Urinary bladder (tissue), 4 donors: ENCODE data around the gene C1orf52. TPM values are rescaled to one million over a fixed set of nuclear protein-coding genes. Genes with fewer than 3 reads are reported as not detected.
A peak's percentile ranks its signal among the peaks of the same experiment; 100 is the strongest.

ENCODE experiments used
- DNase-seq: peaks from one replicate; pipeline ENCODE4 v3.0.0-alpha.2; 2015; ENCODE audit errors: extremely low spot score
- H3K27ac ChIP-seq: one replicate; pipeline ENCODE4 v1.5.1; 2013; ENCODE audit warnings: low read depth, mild to moderate bottlenecking, moderate library complexity
- H3K36me3 ChIP-seq: one replicate; pipeline ENCODE4 v1.6.1; 2013; ENCODE audit warnings: mild to moderate bottlenecking, moderate library complexity; ENCODE audit not compliant: insufficient read depth
- H3K4me1 ChIP-seq: one replicate; pipeline ENCODE4 v1.6.1; 2013; ENCODE audit warnings: mild to moderate bottlenecking, moderate library complexity; ENCODE audit not compliant: insufficient read depth
- H3K4me3 ChIP-seq: one replicate; pipeline ENCODE4 v1.5.1; 2013; ENCODE audit warnings: low read depth, low read length
- WGBS: extraction: QIAGEN DNeasy Blood & Tissue Kit; methylation state at CpG from one replicate; pipeline ENCODE4 v1.1.7; 2013; 5-methylcytosine and 5-hydroxymethylcytosine counted together
- polyA plus RNA-seq: library from polyadenylated mRNA; stranded (reverse); fragments of 200-250 nt; gene quantifications from one replicate; pipeline ENCODE4 v1.2.3, GENCODE V29; 2013
- total RNA-seq: library from RNA; depleted of rRNA; stranded (reverse); fragments of >200 nt; gene quantifications from one replicate; pipeline ENCODE4 v1.2.3, GENCODE V29; 2014
- donor health status: healthy with polysubstance abuse.
- donor health status: healthy.

Gene C1orf52
- total and polyA plus RNA-seq, 2 donors, result 21.5 to 27.8 TPM

DNA sequence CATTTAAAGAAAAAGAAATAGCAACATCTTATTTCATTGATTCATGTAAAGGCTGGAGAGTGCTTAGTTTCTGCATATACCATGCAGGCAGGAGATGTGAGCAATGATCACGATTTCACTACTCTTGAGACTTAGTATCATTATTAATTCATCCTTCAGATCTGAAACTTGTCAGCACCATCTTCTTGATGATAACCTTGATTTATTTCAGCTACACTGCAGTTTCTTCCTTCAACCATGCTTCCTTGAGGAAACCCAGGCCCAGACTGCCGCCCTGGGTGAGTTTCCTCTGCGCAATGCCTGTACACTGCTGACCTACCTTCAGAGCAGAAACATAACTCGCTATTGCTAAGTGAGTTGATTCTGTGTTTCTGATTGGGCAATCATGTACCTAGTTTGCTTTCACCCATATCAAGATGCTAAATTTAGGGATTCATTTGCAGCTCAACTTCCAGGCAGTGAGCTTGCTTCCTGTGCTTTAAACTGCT, 30.4 kb upstream of the C1orf52 start:
- H3K27ac ChIP-seq, result no peak overlapping the region
- DNase-seq, result no peak
- WGBS, result 80% methylated on average over 4 of the region's 4 CpGs
- H3K4me3 ChIP-seq, result no peak overlapping the region
- no peaks in the 10 kb centered on the region for H3K4me1 ChIP-seq
- no peaks in the 10 kb centered on the region for H3K36me3 ChIP-seq

- no peaks in the 10 kb centered on the region for H3K4me1 ChIP-seq
- WGBS, result 88% methylated on average over 9 of the region's 9 CpGs
- H3K36me3 ChIP-seq, result no peaks in the 10 kb centered on the region
- no peak overlapping the region for H3K4me3 ChIP-seq
- H3K27ac ChIP-seq, result no peak overlapping the region
- DNase-seq, result no peak
Measured at GRCh38 chr1:85289207-85289847, 29.9 kb upstream of the C1orf52 start.

- no peaks in the 10 kb centered on the region for H3K36me3 ChIP-seq
- H3K4me1 ChIP-seq, result no peaks in the 10 kb centered on the region
- H3K27ac ChIP-seq, result no peak overlapping the region
- 93% methylated on average over 2 of the region's 2 CpGs for WGBS
- DNase-seq, result no peak
- H3K4me3 ChIP-seq, result no peak overlapping the region
Measured at GRCh38 chr1:85284202-85284601, 24.7 kb upstream of the C1orf52 start.

DNA sequence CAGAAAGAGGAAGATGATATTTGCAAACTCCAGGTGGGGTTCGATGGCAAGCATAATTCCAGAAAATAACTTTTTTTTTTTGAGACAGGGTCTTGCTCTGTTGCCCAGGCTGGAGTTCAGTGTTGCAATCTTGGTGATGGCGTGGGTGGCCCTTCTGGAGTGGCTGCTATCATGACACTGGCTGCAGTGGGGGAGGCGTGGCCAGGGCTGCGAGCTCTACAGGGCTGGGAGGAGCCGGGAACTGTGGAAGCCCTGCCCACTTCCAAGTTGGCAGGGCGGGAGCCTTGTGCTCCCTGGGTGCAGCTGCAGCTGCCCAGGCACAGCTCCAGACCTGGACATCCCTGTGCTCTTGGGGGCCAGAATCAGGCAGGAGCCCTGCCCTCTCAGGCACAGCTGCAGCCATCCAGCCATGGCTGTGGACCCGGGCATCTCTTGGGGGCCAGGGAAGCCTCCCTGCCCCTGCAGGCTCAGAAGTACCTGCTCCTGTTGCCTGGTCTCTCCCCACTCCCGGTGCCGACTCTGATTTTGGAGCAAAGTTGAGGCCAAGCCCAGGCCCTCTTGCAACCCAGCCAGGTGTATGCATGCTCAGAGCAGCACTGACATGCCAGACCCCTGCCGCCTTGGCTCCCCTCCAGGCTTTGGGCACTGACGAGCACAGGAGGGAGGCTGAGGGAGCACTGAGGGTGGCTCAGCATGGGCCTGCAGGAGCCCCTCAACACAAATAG, 24.2 kb upstream of the C1orf52 start:
- DNase-seq, result no peak
- H3K4me1 ChIP-seq, result no peaks in the 10 kb centered on the region
- WGBS, result 78% methylated on average over 11 of the region's 11 CpGs
- H3K4me3 ChIP-seq, result no peak overlapping the region
- no peaks in the 10 kb centered on the region for H3K36me3 ChIP-seq
- no peak overlapping the region for H3K27ac ChIP-seq

DNA sequence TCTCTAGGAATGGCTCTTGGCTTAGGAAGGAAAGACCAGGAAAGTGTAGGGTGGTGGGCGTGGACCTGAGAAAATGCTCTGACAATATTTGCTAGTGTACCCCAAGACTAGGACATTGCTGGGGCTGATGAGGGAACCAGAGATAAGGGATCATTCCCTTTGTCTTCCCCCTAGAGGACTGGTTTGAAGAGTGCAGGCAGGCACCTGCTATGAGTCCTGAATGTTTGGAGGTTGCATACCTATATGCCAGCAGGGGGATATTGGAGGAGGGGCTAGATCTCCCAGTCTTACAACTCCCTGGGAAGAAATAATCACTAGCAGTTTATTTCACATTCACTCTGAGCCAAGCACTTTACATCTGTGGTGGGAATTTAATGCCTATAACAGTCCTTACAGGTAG, 23.0 kb upstream of the C1orf52 start:
- 90% methylated on average over 1 of the region's 1 CpG for WGBS
- H3K4me3 ChIP-seq, result no peak overlapping the region

DNA sequence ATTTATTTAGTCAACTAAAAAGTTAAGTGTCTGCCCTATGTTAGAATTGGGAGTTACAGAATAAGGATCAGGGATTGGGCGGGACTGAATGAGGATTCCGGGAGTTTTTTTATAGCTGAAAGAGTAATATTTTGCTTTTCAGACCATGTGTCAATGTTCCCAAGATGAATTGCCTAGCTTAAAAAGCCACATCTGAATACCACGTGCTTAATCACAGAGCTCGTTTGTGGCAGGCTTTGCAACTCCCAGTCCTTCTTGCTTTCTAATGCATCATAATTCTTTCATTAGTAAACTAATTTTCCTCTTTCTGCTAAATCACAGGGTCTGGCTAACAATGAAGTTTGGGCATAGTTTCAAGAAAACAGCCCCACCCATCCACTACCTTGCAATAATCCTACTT, 21.2 kb upstream of the C1orf52 start:
- Histone ChIP-seq H3K4me3 (no peak overlapping the region), H3K27ac (no peak overlapping the region), H3K36me3 (no peaks in the 10 kb centered on the region), H3K4me1 (no peaks in the 10 kb centered on the region)
- WGBS, result 69% methylated on average over 4 of the region's 4 CpGs
- DNase-seq, result no peak

More for the DNA sequence above, 23.0 kb upstream of the C1orf52 start:
- Histone ChIP-seq H3K27ac (no peak overlapping the region), H3K36me3 (no peaks in the 10 kb centered on the region), H3K4me1 (no peaks in the 10 kb centered on the region)
- no peak for DNase-seq

- Histone ChIP-seq H3K4me3 (no peak overlapping the region), H3K4me1 (no peaks in the 10 kb centered on the region), H3K36me3 (no peaks in the 10 kb centered on the region), H3K27ac (no peak overlapping the region)
- 75% methylated on average over 10 of the region's 10 CpGs for WGBS
- no peak for DNase-seq
Measured at GRCh38 chr1:85279458-85280080, 20.1 kb upstream of the C1orf52 start.

DNA sequence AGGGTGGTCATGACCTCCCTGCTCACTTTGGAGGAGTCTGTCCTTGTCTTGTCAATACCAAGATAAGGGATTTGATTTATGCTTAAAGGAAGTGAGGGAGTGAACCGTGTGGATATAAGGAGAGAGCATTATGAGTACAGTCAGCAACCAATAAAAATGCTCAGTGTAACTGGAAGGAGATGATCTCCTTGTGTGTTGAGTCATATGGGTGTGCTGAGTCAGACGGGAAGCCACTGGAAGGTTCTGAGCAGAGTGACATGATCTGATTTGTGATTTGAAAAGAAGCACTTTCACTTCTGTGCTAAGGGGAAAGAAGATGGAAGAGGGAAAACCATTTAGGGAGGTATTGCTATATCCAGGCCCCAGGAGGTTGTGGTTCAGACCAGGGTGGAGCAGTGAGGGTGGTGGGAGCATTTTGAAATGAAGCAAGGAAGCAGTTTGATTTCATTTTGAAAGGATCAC, 19.4 kb upstream of the C1orf52 start:
- H3K4me1 ChIP-seq, result no peaks in the 10 kb centered on the region
- 10% methylated on average over 2 of the region's 2 CpGs for WGBS

DNA sequence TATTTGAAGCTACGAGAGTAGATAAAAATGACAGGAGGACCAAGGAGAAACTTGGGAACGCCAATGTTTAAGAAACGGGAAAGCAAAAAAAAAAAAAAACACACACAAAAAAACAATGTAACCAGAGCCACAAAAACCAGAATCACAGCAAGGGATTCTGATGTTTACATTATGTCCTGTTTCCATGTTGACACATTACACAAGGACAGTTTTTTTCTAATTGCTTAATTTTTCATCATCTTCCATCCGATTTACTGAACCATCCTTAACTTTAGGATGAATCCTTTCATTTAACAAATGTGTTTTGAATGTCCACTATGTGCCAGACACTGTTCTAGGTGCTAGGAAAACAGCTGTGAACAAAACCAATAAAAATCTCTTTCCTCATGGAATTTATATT, 18.3 kb upstream of the C1orf52 start:
- Histone ChIP-seq H3K36me3 (no peaks in the 10 kb centered on the region), H3K4me3 (no peak overlapping the region), H3K27ac (no peak overlapping the region), H3K4me1 (no peaks in the 10 kb centered on the region)
- no peak for DNase-seq
- WGBS, result 84% methylated on average over 4 of the region's 4 CpGs

More for the DNA sequence above, 19.4 kb upstream of the C1orf52 start:
- DNase-seq, result no peak
- Histone ChIP-seq H3K36me3 (no peaks in the 10 kb centered on the region), H3K4me3 (no peak overlapping the region), H3K27ac (no peak overlapping the region)

DNA sequence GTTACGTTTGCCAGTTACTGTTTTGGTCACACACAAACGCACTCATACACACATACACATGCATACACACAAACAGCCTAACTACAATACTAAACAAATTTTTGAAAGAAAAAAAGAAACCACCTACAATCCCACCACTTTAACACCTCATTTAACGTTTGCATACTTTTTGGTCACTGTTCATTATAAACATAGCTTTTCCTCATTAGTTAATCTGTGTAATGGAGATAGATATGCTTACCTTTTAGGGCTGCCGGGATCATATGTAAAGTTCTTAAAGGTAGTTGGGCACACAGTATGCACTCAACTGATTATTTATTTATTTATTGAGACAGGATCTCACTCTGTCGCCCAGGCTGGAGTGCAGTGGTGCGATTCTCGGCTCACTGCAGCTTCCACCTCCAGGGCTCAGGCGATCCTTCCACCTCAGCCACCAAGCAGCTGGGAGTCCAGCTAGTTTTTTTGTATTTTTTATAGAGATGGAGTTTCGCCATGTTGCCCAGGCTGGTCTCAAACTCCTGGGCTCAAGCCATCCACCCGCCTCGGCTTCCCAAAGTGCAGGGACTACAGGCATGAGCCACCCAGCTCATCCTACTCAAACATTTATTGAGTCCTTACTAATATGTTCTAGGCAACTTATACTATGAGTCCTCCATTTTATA, 17.6 kb upstream of the C1orf52 start:
- H3K36me3 ChIP-seq, result no peaks in the 10 kb centered on the region
- H3K4me3 ChIP-seq, result peak overlapping the region; percentile 59
- no peaks in the 10 kb centered on the region for H3K4me1 ChIP-seq
- 61% methylated on average over 11 of the region's 11 CpGs for WGBS
- no peak for DNase-seq
- peak overlapping the region; percentile 68 for H3K27ac ChIP-seq

DNA sequence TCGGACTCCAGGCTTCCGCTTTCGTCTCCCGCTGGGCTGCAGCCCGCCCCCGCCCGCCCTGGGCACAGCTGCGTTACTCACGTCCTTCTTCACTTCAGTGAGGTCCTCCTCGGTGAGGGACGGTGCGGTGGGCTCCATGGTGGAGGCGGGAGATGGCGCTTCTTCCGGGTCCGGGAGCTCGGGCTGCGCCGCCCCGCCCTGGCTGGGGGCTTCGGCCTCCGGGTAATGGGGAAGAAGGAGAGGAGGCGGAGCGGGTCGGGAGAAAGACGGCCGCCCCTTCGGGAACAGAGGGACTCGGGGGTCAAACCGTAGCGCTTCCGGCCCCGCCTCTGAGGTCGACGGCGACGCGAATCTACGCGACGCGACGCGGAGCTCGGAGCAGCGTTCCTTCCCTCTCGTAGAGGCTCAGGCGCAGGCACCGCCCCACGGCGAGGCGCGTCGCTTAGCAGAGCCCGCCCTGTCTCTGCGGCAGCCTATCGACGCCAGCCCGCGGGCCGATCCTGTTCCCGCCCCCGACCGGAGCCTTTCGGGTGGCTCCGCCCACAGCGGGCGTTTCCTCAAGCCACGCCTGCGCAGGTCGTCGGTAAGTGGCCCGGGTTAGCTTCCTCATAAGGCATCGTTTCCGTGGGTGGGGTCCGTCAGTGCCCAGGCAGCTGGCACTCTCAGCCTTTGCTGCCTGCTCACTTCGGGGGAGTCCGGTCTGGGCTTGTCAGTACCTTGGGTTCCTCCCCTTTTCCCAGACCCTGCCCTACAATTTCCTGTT, 16.9 kb upstream of the C1orf52 start, which contains the start of gene BCL10:
BCL10 (minus strand) TSS at position 418 of the 763 bp plus-strand sequence; CDS start at position 138, 280 bp downstream.
- Histone ChIP-seq H3K4me1 (no peaks in the 10 kb centered on the region), H3K4me3 (peak within 1 kb of the TSS; percentile 59), H3K27ac (peak within 1 kb of the TSS; percentile 92), H3K36me3 (no peaks in the 10 kb centered on the region)
- peak; percentile 94 for DNase-seq
- WGBS, result under 1% methylated on average over 77 of the region's 78 CpGs

DNA sequence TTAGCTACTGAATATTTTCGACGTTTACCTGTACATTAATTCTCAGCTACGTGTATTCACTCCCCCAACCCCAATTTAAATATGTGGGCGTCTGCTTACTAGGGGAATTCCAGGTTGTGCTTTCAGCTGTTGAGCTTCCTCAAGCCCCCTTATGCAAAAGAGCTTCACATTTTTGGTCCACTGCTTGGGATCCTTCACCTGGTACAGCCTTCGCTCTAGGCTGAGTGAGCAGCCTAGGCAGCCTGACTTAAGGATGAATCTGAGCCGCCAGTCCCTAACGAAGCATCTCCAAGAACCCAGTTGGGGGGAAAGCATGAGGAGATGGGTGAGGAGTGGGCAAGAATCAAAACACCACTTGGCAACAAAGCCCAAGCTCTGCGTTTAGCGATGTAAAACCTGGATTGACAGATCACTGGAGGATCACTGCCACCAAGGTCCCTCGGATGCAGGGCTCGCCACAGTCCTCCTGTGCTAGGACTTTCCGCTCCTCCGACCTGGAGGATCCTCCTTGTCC, 16.3 kb upstream of the C1orf52 start:
- DNase-seq, result no peak
- Histone ChIP-seq H3K36me3 (no peaks in the 10 kb centered on the region), H3K27ac (peak overlapping the region; percentile 92), H3K4me1 (no peaks in the 10 kb centered on the region), H3K4me3 (peak overlapping the region; percentile 59)
- WGBS, result 2% methylated on average over 13 of the region's 13 CpGs
